HepG2 (cell line): Measurements from ENCODE around the gene SYNGR2. TPM values are rescaled to one million over a fixed set of nuclear protein-coding genes. Genes with fewer than 3 reads are reported as not detected.
A peak's percentile ranks its signal among the peaks of the same experiment; 100 is the strongest.

Experiments
- CBX2 ChIP-seq, 2 experiments: fragments of 200-600 bp in 1 of 2; sonication (generic); formaldehyde crosslinking in 1 of 2; IDR thresholded peaks; 2 replicates each; pipeline versions ENCODE4 v1.7.0 to v1.8.1; 2018 to 2022; ENCODE audit warnings: low read depth in 2 of 2, low read length in 1 of 2, mild to moderate bottlenecking in 1 of 2, missing genetic modification reagents in 1 of 2
- CEBPG ChIP-seq: IDR thresholded peaks from 2 replicates; pipeline ENCODE4 v1.6.1; 2016
- EHMT2 ChIP-seq: fragments of 200-600 bp; sonication (generic); IDR thresholded peaks from 2 replicates; pipeline ENCODE4 v1.7.0; 2017; ENCODE audit warnings: antibody characterized with exemption, low read depth, low read length, borderline replicate concordance
- FOSL2 ChIP-seq: sonication (generic); formaldehyde crosslinking; IDR thresholded peaks from 2 replicates; pipeline ENCODE4 v1.4.0; 2020; ENCODE audit warnings: missing genetic modification reagents
- FOXA3 ChIP-seq: IDR thresholded peaks from 2 replicates; pipeline ENCODE4 v1.6.1; 2016; ENCODE audit warnings: missing genetic modification reagents, missing compliant biosample characterization
- FOXM1 ChIP-seq: sonication (generic); formaldehyde crosslinking; IDR thresholded peaks from 2 replicates; pipeline ENCODE4 v1.5.0; 2020; ENCODE audit warnings: missing genetic modification reagents
- GPN1 ChIP-seq: sonication (generic); formaldehyde crosslinking; IDR thresholded peaks from 2 replicates; pipeline ENCODE4 v1.5.1; 2020; ENCODE audit warnings: missing genetic modification reagents, borderline replicate concordance
- HNRNPK ChIP-seq: fragments of 200-400 bp; formaldehyde crosslinking; IDR thresholded peaks from 2 replicates; pipeline ENCODE4 v1.6.1; 2018; ENCODE audit warnings: low read length, low read depth, moderate library complexity, mild to moderate bottlenecking; ENCODE audit not compliant: poor library complexity, severe bottlenecking
- HNRNPLL ChIP-seq: fragments of 200-400 bp; formaldehyde crosslinking; IDR thresholded peaks from 2 replicates; pipeline ENCODE4 v1.6.1; 2017; ENCODE audit warnings: mild to moderate bottlenecking, low read depth, low read length; ENCODE audit not compliant: poor library complexity, severe bottlenecking
- NCOR1 ChIP-seq: fragments of 200-600 bp; sonication (generic); IDR thresholded peaks from 2 replicates; pipeline ENCODE4 v1.7.0; 2017; ENCODE audit warnings: antibody characterized with exemption, low read length, borderline replicate concordance
- NFKBIZ ChIP-seq: IDR thresholded peaks from 2 replicates; pipeline ENCODE4 v1.6.1; 2018; ENCODE audit warnings: missing genetic modification reagents, missing compliant biosample characterization
- NR2F6 ChIP-seq, 2 experiments: IDR thresholded peaks; 2 replicates each; pipeline ENCODE4 v1.6.1; 2016; ENCODE audit warnings: antibody characterized with exemption in 1 of 2, mild to moderate bottlenecking in 1 of 2
- PRMT3 ChIP-seq: sonication (generic); formaldehyde crosslinking; IDR thresholded peaks from 2 replicates; pipeline ENCODE4 v1.8.1; 2022; ENCODE audit warnings: low read depth, mild to moderate bottlenecking, moderate library complexity, missing genetic modification reagents, borderline replicate concordance
- YEATS4 ChIP-seq: sonication (generic); formaldehyde crosslinking; IDR thresholded peaks from 2 replicates; pipeline ENCODE4 v1.4.0; 2020; ENCODE audit warnings: missing genetic modification reagents, borderline replicate concordance
- ZNF354B ChIP-seq: sonication (generic); formaldehyde crosslinking; IDR thresholded peaks from 2 replicates; pipeline ENCODE4 v1.8.0; 2022; ENCODE audit warnings: mild to moderate bottlenecking, missing genetic modification reagents
- ZNF556 ChIP-seq: sonication (generic); formaldehyde crosslinking; IDR thresholded peaks from 2 replicates; pipeline ENCODE4 v1.4.0; 2020; ENCODE audit warnings: mild to moderate bottlenecking, missing genetic modification reagents, borderline replicate concordance
- ZNF761 ChIP-seq: sonication (generic); formaldehyde crosslinking; conservative IDR thresholded peaks from 2 replicates; pipeline ENCODE4 v1.4.0; 2020; ENCODE audit warnings: mild to moderate bottlenecking, missing genetic modification reagents
- ZNF883 ChIP-seq: sonication (generic); formaldehyde crosslinking; IDR thresholded peaks from 2 replicates; pipeline ENCODE4 v1.5.1; 2020; ENCODE audit warnings: mild to moderate bottlenecking, missing genetic modification reagents; ENCODE audit errors: not compliant biosample characterization
- ZSCAN25 ChIP-seq: sonication (generic); formaldehyde crosslinking; IDR thresholded peaks from 2 replicates; pipeline ENCODE4 v1.8.0; 2022; ENCODE audit warnings: mild to moderate bottlenecking, missing genetic modification reagents
- polyA plus RNA-seq, 8 experiments: library from polyadenylated mRNA; depleted of rRNA in 3 of 8; stranded (reverse) in 7 of 8; unstranded in 1 of 8; fragments of >200 nt; fragmentation: Illumina TruSeq in 4 of 8; extraction: Trizol in 4 of 8; gene quantifications; 2 replicates each; pipeline versions ENCODE4 v1.2.1 to v1.2.3, GENCODE V29; 2011 to 2016; ENCODE audit warnings: low read depth in 4 of 8, missing spikeins in 1 of 8, mixed read lengths in 1 of 8; ENCODE audit not compliant: insufficient read depth in 1 of 8
- total RNA-seq, 5 experiments: library from RNA; depleted of rRNA; stranded (reverse); fragments of >200 nt; fragmentation: Illumina TruSeq; extraction: Trizol; gene quantifications; 2 replicates each; pipeline ENCODE4 v1.2.3, GENCODE V29; 2016; ENCODE audit warnings: low read depth in 1 of 5
- TF ChIP-seq, protein P1 (sequence below): sonication (generic); formaldehyde crosslinking; IDR thresholded peaks from 2 replicates; pipeline ENCODE4 v1.8.1; 2023; ENCODE audit warnings: mild to moderate bottlenecking, inconsistent platforms, moderate library complexity, missing genetic modification reagents, borderline replicate concordance
- TF ChIP-seq, protein P2 (sequence below): sonication (generic); formaldehyde crosslinking; IDR thresholded peaks from 2 replicates; pipeline ENCODE4 v1.8.0; 2022; ENCODE audit warnings: mild to moderate bottlenecking, missing genetic modification reagents
- TF ChIP-seq, protein P3 (sequence below): sonication (generic); IDR thresholded peaks from 2 replicates; pipeline ENCODE4 v1.6.1; 2016; ENCODE audit warnings: low read depth, borderline replicate concordance
- TF ChIP-seq, protein P4 (sequence below): IDR thresholded peaks from 2 replicates; pipeline ENCODE4 v1.6.1; 2012; ENCODE audit warnings: low read depth, low read length, improper control_type of control experiment

Gene SYNGR2
- total and polyA plus RNA-seq, 2 of the 13 experiments (the other 11 are each of a cell fraction or from before 2014, with no cell fraction given) = 46.7 to 170 TPM

DNA sequence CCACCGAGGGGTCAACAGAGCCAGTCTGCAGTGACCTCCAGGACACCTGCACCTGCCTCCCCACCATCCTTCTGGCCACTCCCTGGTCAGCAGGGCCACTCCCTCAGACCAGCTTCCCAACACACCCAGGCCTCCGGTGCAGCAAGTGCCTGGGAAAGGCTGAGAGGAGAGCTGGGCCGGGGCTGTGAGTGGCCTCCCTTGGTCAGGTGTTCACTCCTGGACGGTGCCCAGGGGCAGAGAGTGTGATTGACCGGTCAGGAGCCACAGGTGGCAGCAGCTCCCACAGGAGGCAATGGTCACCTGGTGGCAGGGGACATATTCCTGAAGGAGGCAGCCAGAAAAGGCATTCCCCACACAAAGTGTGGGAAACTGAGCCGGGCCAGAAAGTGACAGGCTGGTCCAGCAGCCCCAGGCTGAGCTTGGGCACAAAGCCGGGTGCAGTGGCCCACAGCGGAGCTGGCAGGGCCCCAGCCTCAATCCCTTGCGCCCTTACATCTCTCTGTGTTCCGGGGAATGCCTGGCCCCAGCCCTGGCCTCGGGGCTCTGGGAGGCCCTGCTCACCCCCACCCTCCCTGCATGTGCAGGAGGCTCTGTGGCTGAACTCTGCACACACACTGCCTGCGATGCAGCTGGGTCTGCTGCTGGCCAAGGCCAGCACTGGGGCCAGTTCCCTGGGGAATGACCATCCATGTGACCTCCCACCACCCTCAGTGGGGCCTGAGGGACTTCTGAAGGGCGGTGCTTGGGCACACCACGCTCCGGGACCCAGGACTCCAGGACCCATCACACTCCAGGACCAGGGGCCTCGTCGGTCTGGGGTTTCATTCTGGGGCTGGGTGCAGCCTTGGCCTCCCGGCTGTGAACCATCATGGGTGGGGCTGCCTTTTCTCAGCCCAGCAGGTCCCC is 23.4 kb upstream of the SYNGR2 start (continued):
- TF ChIP-seq, protein P1, sequence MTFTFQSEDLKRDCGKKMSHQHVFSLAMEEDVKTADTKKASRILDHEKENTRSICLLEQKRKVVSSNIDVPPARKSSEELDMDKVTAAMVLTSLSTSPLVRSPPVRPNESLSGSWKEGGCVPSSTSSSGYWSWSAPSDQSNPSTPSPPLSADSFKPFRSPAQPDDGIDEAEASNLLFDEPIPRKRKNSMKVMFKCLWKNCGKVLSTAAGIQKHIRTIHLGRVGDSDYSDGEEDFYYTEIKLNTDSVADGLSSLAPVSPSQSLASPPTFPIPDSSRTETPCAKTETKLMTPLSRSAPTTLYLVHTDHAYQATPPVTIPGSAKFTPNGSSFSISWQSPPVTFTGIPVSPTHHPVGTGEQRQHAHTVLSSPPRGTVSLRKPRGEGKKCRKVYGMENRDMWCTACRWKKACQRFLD (CRISPR knock-in tag) = no peak
- TF ChIP-seq NCOR1 = no peak
- peak; percentile 84 for TF ChIP-seq ZNF883 (CRISPR knock-in tag)
- TF ChIP-seq, protein P2, sequence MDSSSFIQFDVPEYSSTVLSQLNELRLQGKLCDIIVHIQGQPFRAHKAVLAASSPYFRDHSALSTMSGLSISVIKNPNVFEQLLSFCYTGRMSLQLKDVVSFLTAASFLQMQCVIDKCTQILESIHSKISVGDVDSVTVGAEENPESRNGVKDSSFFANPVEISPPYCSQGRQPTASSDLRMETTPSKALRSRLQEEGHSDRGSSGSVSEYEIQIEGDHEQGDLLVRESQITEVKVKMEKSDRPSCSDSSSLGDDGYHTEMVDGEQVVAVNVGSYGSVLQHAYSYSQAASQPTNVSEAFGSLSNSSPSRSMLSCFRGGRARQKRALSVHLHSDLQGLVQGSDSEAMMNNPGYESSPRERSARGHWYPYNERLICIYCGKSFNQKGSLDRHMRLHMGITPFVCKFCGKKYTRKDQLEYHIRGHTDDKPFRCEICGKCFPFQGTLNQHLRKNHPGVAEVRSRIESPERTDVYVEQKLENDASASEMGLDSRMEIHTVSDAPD (CRISPR knock-in tag) = 0 out of 2 replicates have a peak, but pooled peaks have one; percentile 47
- TF ChIP-seq, protein P3, sequence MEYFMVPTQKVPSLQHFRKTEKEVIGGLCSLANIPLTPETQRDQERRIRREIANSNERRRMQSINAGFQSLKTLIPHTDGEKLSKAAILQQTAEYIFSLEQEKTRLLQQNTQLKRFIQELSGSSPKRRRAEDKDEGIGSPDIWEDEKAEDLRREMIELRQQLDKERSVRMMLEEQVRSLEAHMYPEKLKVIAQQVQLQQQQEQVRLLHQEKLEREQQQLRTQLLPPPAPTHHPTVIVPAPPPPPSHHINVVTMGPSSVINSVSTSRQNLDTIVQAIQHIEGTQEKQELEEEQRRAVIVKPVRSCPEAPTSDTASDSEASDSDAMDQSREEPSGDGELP = peak; percentile 76; the same call in 1 of the 2 replicates
- no peak for TF ChIP-seq FOXM1 (CRISPR knock-in tag)
- peak; percentile 20; the same call in 1 of the 2 replicates for TF ChIP-seq FOXA3 (CRISPR knock-in tag)
- no peak for TF ChIP-seq GPN1
- no peak for TF ChIP-seq YEATS4 (CRISPR knock-in tag)
- TF ChIP-seq ZNF556 (CRISPR knock-in tag) = peak; percentile 82
- TF ChIP-seq, protein P4, sequence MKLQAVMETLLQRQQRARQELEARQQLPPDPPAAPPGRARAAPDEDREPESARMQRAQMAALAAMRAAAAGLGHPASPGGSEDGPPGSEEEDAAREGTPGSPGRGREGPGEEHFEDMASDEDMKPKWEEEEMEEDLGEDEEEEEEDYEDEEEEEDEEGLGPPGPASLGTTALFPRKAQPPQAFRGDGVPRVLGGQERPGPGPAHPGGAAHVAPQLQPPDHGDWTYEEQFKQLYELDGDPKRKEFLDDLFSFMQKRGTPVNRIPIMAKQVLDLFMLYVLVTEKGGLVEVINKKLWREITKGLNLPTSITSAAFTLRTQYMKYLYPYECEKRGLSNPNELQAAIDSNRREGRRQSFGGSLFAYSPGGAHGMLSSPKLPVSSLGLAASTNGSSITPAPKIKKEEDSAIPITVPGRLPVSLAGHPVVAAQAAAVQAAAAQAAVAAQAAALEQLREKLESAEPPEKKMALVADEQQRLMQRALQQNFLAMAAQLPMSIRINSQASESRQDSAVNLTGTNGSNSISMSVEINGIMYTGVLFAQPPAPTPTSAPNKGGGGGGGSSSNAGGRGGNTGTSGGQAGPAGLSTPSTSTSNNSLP = no peak
- TF ChIP-seq ZSCAN25 (CRISPR knock-in tag) = peak; percentile 95
- TF ChIP-seq ZNF354B = no peak
- TF ChIP-seq FOSL2 (CRISPR knock-in tag) = no peak
- no peak for TF ChIP-seq CEBPG
- TF ChIP-seq PRMT3 (CRISPR knock-in tag) = peak; percentile 64; the same call in 1 of the 2 replicates
- TF ChIP-seq EHMT2 = no peak
- TF ChIP-seq ZNF761 (CRISPR knock-in tag) = peak; percentile 69; the same call in 1 of the 2 replicates
- TF ChIP-seq HNRNPK = no peak
- TF ChIP-seq CBX2 (IDR thresholded peaks at IDR 0.05; ENCODE audit: low read depth, low read length) = no peak
- TF ChIP-seq CBX2 (CRISPR knock-in tag; IDR thresholded peaks at IDR 0.05; ENCODE audit: low read depth) = no peak
- peak; percentile 24 for TF ChIP-seq HNRNPLL
- no peak for TF ChIP-seq NR2F6 (IDR thresholded peaks at IDR 0.05)
- peak; percentile 75 for TF ChIP-seq NR2F6 (CRISPR knock-in tag; IDR thresholded peaks at IDR 0.05)
- no peak for TF ChIP-seq NFKBIZ (CRISPR knock-in tag)
